GM19035 (cell line): ENCODE data around the gene TAF4B.
"Not testable (repeated sequence)": the region's sequence is repeated elsewhere in the genome, so short reads cannot be mapped to it uniquely, and the experiment has no call there.

Experiments
- ATAC-seq: cut with Tn5 transposase; IDR thresholded peaks from one replicate; pipeline ENCODE4 v1.9.1; 2021; ENCODE audit not compliant: unreplicated experiment

Gene TAF4B

DNA sequence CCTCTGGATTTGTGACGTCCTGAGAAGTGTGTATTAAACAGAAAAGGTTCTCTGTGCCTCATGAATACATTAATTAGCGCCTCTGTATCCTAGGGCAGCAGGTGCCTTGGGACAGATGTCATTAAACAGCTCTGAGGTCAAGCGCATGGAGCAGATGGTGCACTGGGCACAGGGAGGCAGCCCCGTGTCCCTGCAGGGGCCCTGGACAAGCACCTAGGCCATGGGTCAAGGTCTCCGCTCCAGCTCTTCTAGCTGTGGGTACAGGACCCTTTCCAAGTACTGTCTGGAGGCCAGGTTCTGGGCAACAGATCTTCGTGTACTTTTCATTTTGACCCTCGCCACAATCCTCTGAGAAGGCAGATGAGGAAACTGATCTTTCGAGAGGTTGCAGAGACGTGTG is 195.7 kb downstream of the TAF4B start:
- ATAC-seq, result no peak

DNA sequence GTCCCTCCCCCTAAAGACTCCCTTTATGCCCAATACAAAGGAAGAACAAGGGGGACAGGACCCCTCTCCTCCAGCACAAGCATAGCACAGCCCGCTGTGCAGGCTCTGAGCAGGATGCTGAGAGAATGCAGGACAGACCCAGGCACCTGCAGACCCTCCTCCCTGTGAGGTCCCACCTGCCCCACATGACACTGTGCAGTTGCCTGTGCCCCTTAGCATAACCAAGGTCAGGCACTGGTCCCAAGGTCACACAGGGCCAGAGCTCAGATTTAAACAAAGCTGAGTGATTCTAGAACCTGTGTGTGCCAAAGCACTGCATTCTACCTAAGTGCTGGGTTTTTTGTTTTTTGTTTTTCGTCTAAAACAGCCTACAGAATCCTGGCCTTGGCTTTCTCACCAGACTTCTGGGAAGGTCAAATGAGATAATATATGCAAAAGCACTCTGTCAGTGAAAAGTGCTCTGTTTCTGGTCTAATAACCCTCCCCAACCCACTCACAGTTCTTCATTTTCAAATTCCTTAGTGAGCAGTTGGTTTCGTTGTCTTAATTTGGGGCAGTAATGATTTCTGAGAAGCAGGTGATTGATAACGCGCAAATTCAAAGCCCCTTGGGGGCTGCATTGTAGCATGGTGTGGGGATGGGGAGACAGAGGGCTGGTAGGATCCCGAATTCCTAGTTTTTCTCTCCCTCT is 196.4 kb downstream of the TAF4B start:
- ATAC-seq, result peak; percentile 73

DNA sequence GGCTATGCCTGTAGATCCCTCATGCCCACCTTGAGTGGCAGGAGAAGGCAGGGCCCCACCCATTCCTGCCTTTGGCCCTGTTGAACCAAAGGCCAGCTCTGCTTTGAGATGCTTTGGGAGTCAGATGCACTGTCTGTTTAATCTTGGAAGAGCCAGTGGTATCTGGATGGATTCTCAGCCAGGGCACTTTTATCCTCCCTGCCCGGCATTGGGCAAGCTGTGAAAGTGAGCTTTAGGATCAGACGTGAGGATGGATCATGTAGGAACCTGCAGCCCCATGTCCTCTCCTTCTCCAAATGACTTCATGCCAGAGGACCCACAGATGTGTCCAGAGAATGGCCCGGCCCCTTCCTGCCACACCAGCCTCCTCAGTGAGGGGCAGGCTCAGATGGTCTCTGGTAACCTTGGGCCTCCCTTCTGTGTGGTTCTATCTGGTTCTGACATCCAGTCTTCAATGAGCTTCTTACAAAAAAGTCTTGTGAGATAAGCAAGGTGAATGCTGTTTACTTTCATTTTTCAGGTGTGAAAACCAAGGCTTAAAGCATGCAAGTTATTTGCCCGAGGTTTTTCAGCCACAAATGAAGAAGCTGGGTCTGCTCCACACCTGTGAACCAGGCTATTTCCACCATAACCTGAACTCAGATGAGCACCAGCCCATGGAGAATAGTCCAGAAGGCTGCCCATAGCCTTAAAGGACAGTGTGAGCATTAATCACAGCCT is 198.3 kb downstream of the TAF4B start:
- ATAC-seq, result no peak

DNA sequence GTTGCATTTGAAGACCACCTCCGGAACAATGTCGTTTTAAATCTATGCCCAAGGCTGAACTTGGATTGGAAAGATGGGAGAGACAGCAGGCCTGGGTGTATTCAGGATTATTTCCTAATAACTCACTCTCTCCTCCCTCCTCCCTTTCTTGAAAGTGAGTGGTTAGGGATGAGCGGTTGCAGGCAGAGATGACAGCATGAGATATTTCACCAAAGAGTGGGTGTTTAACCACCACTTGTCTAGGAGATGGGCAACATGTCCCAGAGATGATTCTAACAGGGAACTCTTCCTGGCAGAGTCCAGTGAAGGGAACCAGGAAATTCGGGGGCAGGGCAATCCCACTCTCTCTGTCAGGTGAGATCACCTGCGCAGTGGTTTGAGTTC is 198.9 kb downstream of the TAF4B start:
- ATAC-seq, result no peak

DNA sequence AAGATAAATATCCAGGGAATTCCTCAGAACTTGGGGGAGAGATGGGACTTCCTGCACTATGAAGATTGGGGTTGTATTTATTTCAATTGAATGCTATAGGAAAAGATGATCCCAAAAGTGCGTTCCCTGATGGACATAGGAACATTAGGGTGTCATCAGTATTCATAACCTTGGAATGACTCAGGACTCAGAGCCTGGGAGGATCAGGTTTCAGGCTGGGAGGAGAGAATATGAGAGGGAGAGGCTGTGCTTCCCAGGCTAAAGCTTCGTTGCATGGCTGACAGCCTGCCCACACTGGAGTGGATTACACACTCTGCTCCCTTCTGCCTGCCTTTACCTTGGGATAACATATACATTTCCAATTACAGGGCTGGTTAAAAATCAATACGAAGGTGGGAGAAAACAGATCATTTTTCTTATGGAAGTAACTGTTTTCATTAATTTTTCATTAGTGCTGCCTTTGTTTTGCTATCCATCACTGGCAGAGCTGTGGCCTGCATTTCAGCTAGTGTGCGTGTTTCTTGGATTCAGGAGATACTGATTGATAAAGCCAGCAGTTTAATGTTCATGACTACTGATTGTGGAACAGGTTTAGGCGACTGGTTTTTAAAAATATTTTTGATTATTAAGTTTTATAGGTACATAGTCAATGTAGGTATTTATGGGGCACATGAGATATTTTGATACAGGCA is 203.4 kb downstream of the TAF4B start:
- no peak for ATAC-seq

DNA sequence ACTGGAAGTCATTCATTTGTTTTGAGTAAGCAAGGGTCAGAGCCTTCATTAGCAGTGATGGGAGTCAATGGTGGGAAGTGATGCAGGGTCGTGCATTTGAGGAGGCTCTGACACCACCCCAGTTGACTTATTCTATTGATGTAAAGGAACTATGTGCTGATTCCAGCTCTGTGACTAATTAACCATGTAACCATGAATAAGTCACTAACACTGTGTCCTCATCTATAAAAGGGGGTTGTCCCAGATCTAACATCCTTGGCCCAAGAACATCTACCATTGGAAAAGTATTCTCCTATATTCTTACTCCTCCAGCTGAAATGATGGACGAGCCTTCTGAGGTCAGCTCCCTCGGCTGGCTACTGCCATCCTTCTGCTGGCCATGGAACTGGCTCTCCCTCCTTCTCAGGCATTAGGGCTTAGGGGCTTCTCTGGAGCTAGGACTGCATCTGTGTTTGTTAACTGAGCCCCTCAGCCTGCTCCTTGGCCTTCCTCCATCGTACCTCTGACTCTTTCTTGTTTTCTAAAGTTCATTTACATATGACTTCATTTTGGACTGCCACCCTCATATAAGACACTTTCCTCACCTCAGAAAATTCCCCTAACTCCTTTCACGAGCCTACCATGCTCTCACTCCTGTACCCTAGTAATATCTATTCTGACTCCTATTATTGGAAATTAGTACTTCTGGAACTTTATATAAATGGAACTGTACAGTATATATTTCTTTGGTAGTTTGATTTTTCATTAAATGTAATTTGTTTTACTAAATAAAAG is 206.6 kb downstream of the TAF4B start:
- ATAC-seq, result no peak

DNA sequence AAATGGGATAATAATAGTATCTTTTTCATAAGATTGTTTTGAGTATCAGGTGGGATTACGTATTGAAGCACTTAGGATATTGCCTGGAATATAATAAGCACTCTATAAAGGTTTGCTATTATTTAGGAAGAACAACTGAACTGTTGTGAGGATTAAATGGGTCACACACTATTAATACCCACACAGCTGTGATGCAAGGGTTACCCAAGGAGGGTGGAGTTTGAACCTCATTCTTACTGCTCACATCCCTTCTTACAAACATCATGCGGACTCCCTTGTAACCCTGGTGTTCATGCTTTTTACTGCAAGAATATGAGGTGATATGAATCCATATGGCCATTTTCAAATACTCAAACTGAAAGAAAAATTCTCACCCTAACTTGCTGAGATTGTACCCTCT is 208.6 kb downstream of the TAF4B start:
- no peak for ATAC-seq

DNA sequence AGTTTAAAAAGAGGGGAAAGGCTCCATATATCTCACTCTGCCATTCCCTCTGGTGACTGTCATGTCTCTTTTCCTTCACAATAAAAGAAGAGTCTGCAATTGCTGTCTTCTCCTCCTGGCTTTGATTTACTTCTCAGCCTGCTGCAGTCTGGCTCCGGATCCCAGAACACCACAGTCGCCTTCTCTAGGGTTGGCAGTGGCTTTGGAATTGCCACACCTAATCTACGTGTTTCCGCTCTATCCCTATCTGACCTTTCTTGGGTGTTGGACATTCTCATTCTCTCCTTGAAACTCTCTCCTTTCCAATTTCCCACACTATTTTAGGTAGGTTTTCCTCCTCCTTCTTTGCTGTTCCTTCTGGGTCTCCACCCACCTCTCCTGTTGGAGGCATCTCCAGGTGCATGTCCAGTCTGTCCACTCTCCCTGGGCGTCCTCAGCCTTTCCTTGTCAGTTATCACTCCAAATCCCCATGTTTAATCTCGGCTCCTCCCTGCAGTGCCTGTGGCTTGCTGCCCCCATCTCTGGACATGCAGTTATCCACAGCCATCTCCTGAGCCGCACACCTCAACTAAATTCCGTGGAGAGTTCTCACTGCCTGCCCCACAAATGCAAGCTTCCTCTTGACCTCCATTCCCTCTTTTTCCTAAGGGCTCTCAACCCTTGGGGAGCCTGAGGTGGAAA is 209.3 kb downstream of the TAF4B start:
- ATAC-seq, result no peak

DNA sequence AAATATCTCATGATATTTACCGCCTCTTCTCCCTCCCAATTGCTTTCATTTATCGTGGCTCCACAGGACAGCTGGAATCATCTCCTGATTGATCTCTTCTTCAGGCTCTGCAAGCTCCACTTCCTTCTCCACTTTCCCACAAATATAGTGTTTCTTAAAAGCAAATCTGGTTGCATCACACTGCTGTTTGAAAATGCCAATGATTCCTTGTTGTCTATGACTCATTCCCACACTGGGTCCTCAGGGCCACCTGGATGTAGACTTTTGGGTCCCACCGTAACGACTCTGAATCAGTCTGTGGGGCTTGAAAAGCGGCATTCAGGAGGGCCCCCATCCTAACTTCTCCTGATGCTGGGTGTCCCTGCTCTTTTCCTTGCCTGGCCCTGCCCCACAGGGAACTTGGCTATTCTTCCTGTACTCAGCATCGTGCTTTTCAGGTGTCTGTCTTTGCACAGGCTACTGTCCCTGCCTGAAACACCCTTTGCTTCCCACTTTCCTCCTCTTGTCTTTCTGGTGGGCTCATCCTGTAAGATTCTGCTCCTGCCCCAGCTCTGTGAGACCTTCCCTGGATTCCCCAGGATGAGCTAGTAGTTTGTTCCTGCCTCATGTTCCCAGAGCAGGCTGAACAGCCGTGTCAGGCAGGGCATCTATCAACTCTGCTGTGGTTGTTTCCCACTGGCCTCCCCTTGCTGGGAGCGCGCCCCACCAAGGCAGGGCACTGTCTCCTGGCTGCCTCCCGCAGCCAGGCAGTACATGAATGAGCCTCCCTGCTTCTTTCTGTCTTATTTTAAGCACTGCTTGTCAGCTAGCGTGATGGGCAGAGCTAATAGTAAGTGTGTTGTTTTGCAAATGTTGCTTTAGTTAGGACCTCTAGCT is 210.2 kb downstream of the TAF4B start:
- ATAC-seq, result no peak

DNA sequence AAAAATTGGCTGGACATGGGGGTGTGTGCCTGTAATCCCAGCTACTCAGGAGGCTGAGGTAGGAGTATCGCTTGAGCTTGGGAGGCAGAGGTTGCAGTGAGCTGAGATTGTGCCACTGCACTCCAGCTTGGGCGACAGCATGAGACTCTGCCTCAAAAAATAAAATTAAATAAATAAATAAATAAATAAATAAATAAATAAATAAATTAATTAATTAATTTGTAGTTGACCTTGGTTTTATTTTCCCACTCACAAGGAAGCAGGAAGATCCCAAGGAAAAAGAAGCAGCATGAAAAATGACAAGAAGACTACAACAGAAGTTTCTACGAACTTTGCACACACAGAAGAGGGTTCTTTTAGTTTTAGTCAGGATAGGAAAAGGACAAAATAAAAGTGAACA is 211.4 kb downstream of the TAF4B start:
- not testable (repeated sequence) for ATAC-seq

DNA sequence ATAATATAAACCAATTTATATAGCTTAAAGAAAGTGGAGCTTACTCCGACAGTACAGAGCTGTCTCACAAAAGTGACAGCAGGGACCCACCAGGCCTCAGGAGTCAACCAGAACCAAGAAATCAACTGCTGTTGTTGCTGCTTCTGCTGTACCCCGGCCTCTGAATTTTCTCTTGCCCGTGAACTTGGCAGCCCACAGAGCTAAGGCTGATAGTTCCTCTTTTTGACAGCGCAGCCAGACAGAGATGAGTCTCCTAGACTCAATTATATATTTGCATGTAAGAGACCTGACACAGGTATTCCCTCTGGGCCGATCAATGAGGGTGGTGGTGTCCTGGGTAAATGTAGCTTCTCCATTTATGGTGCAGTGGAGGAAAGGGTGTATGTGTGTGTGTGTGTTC is 212.7 kb downstream of the TAF4B start:
- ATAC-seq, result peak; percentile 98

DNA sequence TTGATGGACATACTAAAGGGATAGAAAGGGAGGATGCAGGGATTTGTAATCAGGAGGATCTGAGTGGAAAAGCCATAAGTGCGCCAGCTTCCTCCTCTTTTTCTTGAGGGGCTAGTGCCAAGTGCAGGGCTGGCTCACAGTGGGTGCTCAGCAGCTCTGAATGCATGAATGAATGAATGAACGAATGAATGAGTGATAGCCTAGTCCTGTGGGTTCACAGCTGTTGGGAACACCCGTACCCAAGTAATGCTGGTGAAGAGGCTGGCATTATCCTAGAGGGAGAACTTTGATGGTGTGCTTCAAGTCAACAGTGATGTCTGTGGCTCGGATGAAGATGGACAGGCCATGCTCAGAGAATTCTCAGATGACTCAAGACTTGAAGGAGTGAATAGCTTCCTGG is 213.3 kb downstream of the TAF4B start:
- ATAC-seq, result no peak

DNA sequence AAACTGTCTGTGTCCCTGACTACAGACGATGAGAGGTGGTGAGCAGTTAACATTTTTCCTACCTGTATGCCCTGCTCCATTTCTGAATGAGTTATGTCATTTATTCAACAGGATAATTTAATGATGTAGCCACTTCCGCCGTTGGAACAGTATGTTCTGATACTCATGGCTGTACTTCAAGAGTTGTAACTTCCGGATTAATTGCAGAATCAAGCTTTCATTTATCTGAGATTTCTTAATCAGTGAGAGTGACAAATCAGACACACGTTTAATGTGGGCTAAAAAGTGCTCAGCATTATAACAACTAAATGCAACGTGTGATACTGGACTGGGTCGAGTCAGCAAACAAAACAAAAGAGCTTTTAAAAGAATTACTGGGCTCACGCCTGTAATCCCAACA is 214.4 kb downstream of the TAF4B start:
- ATAC-seq, result no peak
